Left lung (tissue), 10 donors: ENCODE results near the gene LEUTX. TPM values are rescaled to one million over a fixed set of nuclear protein-coding genes. Genes with fewer than 3 reads are reported as not detected.

ENCODE experiments used
- ATAC-seq: fragments of 200-7000 bp; cut with Tn5 transposase; one replicate; pipeline ENCODE4 v1.9.1; 2020; ENCODE audit warnings: moderate library complexity
- DNase-seq, 4 donors: peaks; one replicate each; pipeline ENCODE4 v3.0.0-alpha.2; 2013 to 2020
- H3K27ac ChIP-seq, 2 donors: fragments of 200-600 bp; sonication (generic) in 1 of 2; one replicate each; pipeline versions ENCODE4 v1.5.0 to v1.8.0; 2020 to 2021
- H3K27me3 ChIP-seq, 2 donors: fragments of 200-600 bp; sonication (generic) in 1 of 2; one replicate each; pipeline versions ENCODE4 v1.5.0 to v1.8.0; 2020 to 2021
- H3K36me3 ChIP-seq, 2 donors: fragments of 200-600 bp; sonication (generic) in 1 of 2; one replicate each; pipeline versions ENCODE4 v1.5.0 to v1.8.0; 2020 to 2021
- H3K4me1 ChIP-seq, 2 donors: fragments of 200-600 bp; one replicate each; pipeline ENCODE4 v1.8.0; 2021
- H3K4me3 ChIP-seq, 2 donors: fragments of 200-600 bp; sonication (generic) in 1 of 2; one replicate each; pipeline versions ENCODE4 v1.5.0 to v1.8.0; 2020 to 2021; ENCODE audit warnings: mild to moderate bottlenecking in 1 of 2
- H3K9me3 ChIP-seq, 2 donors: fragments of 200-600 bp; sonication (generic) in 1 of 2; one replicate each; pipeline versions ENCODE4 v1.5.0 to v1.8.0; 2020 to 2021
- intact Hi-C, 2 donors: fragments of 100-400 bp; cut with DNase I; formaldehyde crosslinking; loops; one replicate each; pipeline versions ENCODE4 v1.11.2 to v1.14.2; 2022
- microRNA-seq, 2 donors: library from miRNA; unstranded; fragments of <30 nt; microRNA quantifications; one replicate each; pipeline ENCODE4, GENCODE V29; 2019
- polyA plus RNA-seq, 6 donors: library from polyadenylated mRNA; unstranded; fragments of 120-200 nt; gene quantifications; one replicate each; pipeline ENCODE4 v1.2.1, GENCODE V29; 2013; ENCODE audit not compliant: insufficient read length in 6 of 6
- total RNA-seq, 2 donors: library from RNA; stranded (reverse); fragmentation: NEBNext Ultra II Directional; extraction: Animal tissue kit (Norgen Biotek cat#: 25700); gene quantifications; one replicate each; pipeline ENCODE4 v1.2.1, GENCODE V29; 2021
- TF ChIP-seq, protein P1 (sequence below), 2 donors: fragments of 200-600 bp; sonication (generic) in 1 of 2; IDR thresholded peaks; one replicate each; pipeline versions ENCODE4 v1.5.0 to v1.8.0; 2021; ENCODE audit warnings: antibody characterized with exemption in 2 of 2
- donor health status: DM: no; HTN: yes; CAD: no.
- donor health status: DM: no; HTN: no; CAD: no.

LEUTX gene
- total and polyA plus RNA-seq, 8 donors, result not detected

GRCh38 chr19:39833464-39834286, 55.0 kb downstream of the LEUTX start, which contains the start of gene DYRK1B:
TSS of gene DYRK1B (minus strand) at chr19:39834162. CDS start at chr19:39831867, 2,295 bp downstream.
- peak within 1 kb of the TSS; percentile 100 for H3K4me3 ChIP-seq
- TF ChIP-seq, protein P1, sequence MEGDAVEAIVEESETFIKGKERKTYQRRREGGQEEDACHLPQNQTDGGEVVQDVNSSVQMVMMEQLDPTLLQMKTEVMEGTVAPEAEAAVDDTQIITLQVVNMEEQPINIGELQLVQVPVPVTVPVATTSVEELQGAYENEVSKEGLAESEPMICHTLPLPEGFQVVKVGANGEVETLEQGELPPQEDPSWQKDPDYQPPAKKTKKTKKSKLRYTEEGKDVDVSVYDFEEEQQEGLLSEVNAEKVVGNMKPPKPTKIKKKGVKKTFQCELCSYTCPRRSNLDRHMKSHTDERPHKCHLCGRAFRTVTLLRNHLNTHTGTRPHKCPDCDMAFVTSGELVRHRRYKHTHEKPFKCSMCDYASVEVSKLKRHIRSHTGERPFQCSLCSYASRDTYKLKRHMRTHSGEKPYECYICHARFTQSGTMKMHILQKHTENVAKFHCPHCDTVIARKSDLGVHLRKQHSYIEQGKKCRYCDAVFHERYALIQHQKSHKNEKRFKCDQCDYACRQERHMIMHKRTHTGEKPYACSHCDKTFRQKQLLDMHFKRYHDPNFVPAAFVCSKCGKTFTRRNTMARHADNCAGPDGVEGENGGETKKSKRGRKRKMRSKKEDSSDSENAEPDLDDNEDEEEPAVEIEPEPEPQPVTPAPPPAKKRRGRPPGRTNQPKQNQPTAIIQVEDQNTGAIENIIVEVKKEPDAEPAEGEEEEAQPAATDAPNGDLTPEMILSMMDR (IDR thresholded peaks at IDR 0.05), result no peak
- DNase-seq (peak; percentile 96 to 99 (median 98)), ATAC-seq (peak; percentile 96)
- peaks cover 6 to 23% of the 10 kb centered on the region in 2 donors for H3K4me1 ChIP-seq
- H3K36me3 ChIP-seq, result peaks cover 1 to 74% of the 10 kb centered on the region in 2 donors
- H3K27ac ChIP-seq, result peak within 1 kb of the TSS; percentile 84 to 93
- H3K9me3 ChIP-seq, result no peaks in the 10 kb centered on the region
- H3K27me3 ChIP-seq, result no peaks in the 10 kb centered on the region
- intact Hi-C loops, result no loop called here

- TF ChIP-seq, protein P1 (IDR thresholded peaks at IDR 0.05), result no peak
- Histone ChIP-seq H3K36me3 (peaks cover 5 to 75% of the 10 kb centered on the region in 2 donors), H3K27me3 (no peaks in the 10 kb centered on the region), H3K4me1 (peaks cover 6 to 23% of the 10 kb centered on the region in 2 donors), H3K27ac (peak overlapping the region; percentile 84 to 93), H3K9me3 (no peaks in the 10 kb centered on the region), H3K4me3 (peak overlapping the region; percentile 100)
- intact Hi-C loops, result no loop called here
- no peak for ATAC-seq
- no peak for DNase-seq
These were observed 55.7 kb downstream of the LEUTX start for GRCh38 chr19:39834287-39834841.

Small RNA genes within 50 kb of the gene (microRNA-seq; reads per million reads assigned to microRNA genes)
- 0 reads per million in 2 donors for gene MIR6719

Other genes starting within 250 kb of the LEUTX start
- 1 to 10 TPM; 2.0 to 3.0 TPM for gene EID2B, start 246.0 kb upstream of the LEUTX start, total RNA-seq
- 1 to 10 TPM; 3.8 to 5.6 (median 4.8) TPM for gene EID2B, start 246.0 kb upstream of the LEUTX start, polyA plus RNA-seq
- 10 to 100 TPM; 16.6 to 16.8 TPM for gene EID2, start 238.7 kb upstream of the LEUTX start, total RNA-seq
- 10 to 100 TPM; 12.7 to 18.3 (median 15.0) TPM for gene EID2, start 238.7 kb upstream of the LEUTX start, polyA plus RNA-seq
- gene LGALS13, start 176.3 kb upstream of the LEUTX start, total RNA-seq, result not detected
- not detected for gene LGALS13, start 176.3 kb upstream of the LEUTX start, polyA plus RNA-seq
- not detected for gene LGALS16, start 122.9 kb upstream of the LEUTX start, total RNA-seq
- gene LGALS16, start 122.9 kb upstream of the LEUTX start, polyA plus RNA-seq, result not detected
- gene LGALS14, start 74.4 kb upstream of the LEUTX start, total RNA-seq, result not detected
- under 1 TPM in 1 of 6 donors, not detected in 5; 0.31 TPM for gene LGALS14, start 74.4 kb upstream of the LEUTX start, polyA plus RNA-seq
- gene CLC, start 40.8 kb upstream of the LEUTX start, total RNA-seq, result not detected
- 1 to 10 TPM; 1.3 to 2.8 (median 2.0) TPM for gene CLC, start 40.8 kb upstream of the LEUTX start, polyA plus RNA-seq
- 10 to 100 TPM; 13.6 to 25.0 TPM for gene DYRK1B, start 55.3 kb downstream of the LEUTX start, total RNA-seq
- gene DYRK1B, start 55.3 kb downstream of the LEUTX start, polyA plus RNA-seq, result 10 to 100 TPM; 22.1 to 32.4 (median 28.6) TPM
- gene FBL, start 67.5 kb downstream of the LEUTX start, total RNA-seq, result 100 to 1,000 TPM in 1 of 2 donors, 10 to 100 TPM in 1; 82.5 to 153 TPM
- 100 to 1,000 TPM; 324 to 375 (median 357) TPM for gene FBL, start 67.5 kb downstream of the LEUTX start, polyA plus RNA-seq
- gene FCGBP, start 155.8 kb downstream of the LEUTX start, total RNA-seq, result 10 to 100 TPM; 11.1 to 14.8 TPM
- 10 to 100 TPM in 4 of 6 donors, 1 to 10 TPM in 2; 4.4 to 19.7 (median 11.9) TPM for gene FCGBP, start 155.8 kb downstream of the LEUTX start, polyA plus RNA-seq
- 10 to 100 TPM; 59.8 to 94.9 TPM for gene PSMC4, start 192.3 kb downstream of the LEUTX start, total RNA-seq
- 10 to 100 TPM; 52.3 to 73.3 (median 61.1) TPM for gene PSMC4, start 192.3 kb downstream of the LEUTX start, polyA plus RNA-seq
- gene ZNF546, start 218.2 kb downstream of the LEUTX start, total RNA-seq, result 1 to 10 TPM; 5.1 to 5.4 TPM
- gene ZNF546, start 218.2 kb downstream of the LEUTX start, polyA plus RNA-seq, result 10 to 100 TPM in 2 of 6 donors, 1 to 10 TPM in 4; 7.5 to 10.7 (median 9.6) TPM